NCI-H146 treated with DMSO at 0.1 percent for 48 hours (cell line): ENCODE measurements around the gene RAB37.

ENCODE experiments used
- DNase-seq: peaks from one replicate; lab custom pipeline; 2025; ENCODE audit not compliant: unreplicated experiment; lab: John Stamatoyannopoulos, UW

Gene RAB37, protein sequence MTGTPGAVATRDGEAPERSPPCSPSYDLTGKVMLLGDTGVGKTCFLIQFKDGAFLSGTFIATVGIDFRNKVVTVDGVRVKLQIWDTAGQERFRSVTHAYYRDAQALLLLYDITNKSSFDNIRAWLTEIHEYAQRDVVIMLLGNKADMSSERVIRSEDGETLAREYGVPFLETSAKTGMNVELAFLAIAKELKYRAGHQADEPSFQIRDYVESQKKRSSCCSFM

GRCh38 chr17:74736513-74737298 is at the start of gene RAB37:
TSS of gene RAB37 (plus strand) at chr17:74737256. CDS start at chr17:74737273, 17 bp downstream.
- no peak for DNase-seq

- no peak for DNase-seq
Measured at GRCh38 chr17:74687886-74688285, 49.2 kb upstream of the RAB37 start.

DNA sequence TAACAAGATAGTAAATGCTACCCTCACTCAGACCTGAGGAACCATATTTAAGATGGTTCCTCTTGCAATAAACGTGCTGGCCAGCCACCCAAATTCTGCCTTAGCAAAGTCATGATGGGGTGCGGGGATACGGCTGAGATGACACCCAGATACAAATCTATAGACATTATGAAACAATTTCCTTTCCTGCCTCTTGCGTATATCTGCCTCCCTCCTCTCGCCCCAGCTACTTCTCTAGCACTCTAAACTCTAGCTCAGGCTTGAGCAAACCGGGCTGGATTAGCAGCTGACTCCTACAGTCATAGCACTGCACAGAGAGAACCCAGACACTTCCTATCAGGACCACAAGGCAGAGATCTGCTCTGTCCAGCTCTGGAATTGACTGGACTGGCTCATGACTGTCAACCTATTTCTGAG is 46.6 kb upstream of the RAB37 start:
- DNase-seq: no peak

- no peak for DNase-seq
Measured at GRCh38 chr17:74691151-74691550, 45.9 kb upstream of the RAB37 start.

DNA sequence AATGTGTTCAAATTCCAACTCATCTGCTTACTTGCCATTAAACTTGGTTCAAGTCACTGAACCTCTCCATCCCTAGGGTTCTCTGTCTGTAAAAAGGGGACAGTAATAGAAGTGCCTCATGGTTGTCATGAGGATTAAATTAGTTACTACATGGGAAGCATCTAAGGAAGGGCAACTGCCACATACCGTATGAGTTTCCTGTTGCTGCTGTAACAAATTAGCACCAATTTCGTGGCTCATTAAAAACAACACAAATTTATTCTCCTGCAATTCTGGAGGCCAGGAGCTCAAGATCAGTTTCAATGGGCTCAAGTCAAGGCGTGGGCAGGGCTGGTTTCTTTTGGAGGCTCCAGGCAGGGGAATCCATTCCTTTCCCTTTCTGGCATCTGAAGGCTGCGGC is 43.0 kb upstream of the RAB37 start:
- no peak for DNase-seq

DNA sequence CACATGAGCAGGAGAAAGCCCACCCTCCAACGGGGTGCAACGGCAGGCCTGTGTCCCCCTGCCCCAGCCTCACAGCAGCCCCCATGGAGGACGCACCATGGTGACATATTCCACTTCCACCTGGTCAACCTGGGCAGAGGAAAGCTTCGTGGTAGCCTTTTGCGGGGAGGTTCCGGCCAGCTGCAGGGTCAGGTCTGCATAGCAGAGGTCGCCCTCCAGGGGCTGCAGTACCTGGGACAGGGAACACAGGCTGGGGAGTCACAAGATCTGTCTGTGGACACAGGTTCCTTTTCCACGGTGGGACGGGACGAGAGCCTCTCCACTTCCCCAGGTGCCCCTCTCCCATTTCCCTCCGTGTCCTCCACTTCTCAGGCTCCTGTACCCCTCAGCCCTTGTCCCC is 41.4 kb upstream of the RAB37 start:
- no peak for DNase-seq

DNA sequence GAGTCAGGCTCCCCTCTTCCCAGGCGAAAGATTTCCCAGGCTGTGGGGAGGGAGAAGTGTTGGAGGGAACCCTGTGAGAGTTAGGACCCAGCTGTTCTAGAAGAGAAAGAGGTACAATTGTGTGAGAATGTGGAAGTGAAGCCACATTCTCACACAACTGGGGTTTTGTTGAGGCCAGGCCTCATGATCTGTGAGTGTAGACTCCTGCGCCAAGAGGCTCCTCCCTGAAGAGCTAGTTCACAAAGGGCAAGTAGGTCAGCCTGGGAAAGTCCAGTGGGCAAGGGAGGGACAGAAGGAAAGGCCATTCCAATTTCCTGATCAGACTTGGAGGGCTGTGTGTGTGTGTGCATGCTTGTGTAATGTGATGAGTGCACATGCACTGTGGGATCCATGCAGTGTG is 39.5 kb upstream of the RAB37 start:
- no peak for DNase-seq

DNA sequence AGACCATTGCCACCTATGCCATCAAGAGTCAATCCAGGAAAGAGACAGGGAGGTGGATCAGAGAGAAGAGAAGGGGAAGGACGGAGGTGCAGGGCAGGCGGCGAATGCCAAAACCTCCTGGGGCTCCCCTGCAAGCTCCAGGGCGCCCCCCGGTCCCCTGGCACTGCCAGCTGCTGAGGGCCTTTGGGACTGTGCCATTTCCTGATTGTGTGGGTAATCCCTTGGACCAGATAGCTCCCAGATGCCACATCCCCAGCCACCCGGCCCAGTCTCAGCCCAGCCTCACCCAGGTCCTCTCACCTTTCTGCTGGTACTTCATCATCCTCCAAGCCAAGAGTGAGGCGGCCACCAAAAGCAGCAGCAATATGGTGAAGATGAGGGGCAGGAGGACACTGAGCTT is 39.0 kb upstream of the RAB37 start:
- DNase-seq: no peak

DNA sequence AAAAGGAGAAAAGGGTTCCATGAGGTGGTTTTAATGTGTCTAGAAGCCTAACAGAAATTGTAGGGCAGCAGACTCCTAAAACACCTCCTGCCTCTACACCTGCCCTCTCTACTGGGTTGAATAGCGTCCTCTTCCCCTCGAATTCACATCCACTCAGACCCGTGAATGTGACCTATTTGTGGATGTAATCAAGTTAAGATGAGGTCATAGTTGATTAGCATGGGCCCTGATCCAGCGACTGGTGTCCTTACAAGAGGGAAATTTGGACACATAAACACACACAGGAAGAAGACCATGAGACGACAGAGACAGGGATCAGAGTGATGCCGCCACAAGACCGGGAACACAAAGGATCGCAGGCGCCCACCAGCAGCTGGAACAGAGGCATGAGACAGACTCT is 37.8 kb upstream of the RAB37 start:
- DNase-seq: no peak

DNA sequence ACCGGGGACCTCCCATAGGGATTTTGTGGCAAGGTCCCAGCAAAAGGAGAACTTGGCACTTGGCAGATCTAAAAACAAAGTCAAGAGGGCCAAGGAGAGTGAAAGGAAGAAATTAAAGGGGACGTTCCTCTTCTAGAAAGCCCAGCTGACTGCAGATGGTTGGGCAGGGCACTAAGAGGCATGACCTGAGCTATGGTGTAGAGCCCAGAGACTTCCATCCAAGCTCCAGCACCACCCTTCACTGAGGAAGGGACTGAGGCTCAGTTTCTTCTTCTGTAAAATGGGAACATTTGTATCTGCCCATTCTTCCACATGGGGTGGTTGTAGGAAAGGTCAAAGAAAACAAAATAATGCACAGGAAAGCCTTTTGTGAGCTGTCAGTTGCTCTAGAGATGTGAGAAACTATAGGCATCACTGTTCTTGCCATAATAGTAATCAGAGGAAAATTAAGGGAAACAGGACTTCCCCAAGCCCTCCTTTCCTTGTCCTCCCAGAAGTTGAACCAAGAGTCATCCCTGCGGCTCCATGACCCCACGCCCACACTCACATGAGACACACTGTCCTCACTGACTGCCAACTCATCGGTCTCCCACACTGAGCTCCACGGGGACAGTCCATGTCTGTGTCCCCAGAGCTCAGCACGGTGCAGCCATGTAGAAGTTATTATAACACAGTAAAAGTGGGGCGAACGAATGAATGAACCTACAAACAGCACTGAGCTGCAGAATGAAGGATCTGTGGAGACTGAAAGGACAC is 34.8 kb upstream of the RAB37 start:
- no peak for DNase-seq

GRCh38 chr17:74703311-74703710 is 33.7 kb upstream of the RAB37 start:
- no peak for DNase-seq

DNA sequence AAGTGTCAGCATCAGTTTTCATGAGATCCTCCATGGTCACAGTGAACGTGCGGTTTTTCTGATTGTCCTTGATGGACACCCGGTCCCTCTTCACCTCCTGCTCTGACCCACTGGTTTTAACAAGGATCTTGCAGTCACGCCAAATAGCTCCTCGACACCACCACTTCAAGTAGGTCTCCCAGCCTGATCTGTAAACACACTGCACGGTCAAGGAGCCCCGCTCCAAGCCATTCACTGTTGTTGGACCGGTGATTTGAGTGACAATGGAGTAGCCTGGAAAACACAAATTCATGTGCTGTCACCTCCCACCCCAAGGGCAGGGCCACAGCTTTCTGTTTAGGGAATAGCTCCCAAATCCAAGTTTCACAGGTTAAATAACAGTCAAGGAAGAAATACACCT is 32.5 kb upstream of the RAB37 start:
- no peak for DNase-seq

DNA sequence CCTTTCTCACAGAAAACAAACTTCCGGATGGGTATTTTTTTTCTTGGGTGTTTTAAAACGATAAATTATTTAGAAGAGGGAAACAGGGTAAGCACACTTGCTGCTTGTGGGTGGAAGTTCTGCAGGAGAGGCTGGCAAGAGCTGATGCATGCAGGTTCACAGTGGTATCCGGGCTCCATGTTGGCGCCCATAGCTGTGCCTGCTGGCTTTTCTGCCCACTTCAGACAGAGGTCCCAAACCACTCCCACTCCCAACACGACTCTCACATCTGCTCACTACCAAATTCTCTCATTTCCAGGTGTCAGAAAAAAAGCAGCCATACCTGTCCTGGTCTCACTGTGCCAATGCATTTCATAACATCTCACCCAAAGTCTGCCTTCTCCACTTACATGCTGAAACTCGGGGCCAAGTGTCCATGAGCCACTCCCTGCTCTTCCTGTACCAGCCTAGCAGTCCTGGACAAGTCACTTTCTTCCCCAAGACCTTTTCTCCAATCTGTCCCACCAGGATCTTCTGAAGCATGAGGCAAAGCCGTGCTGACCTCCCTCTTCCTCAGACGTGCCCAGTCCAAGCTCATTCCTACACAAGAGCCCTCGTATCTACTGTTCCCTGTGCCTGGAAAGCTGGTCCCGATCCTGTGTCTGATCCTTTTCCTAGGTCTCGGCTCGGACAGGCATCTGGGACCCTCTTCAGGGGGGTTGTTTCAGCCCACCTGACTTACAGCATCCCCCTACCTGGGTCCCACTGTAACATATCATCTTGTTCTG is 25.8 kb upstream of the RAB37 start:
- no peak for DNase-seq

GRCh38 chr17:74712301-74712700 is 24.8 kb upstream of the RAB37 start:
- no peak for DNase-seq

DNA sequence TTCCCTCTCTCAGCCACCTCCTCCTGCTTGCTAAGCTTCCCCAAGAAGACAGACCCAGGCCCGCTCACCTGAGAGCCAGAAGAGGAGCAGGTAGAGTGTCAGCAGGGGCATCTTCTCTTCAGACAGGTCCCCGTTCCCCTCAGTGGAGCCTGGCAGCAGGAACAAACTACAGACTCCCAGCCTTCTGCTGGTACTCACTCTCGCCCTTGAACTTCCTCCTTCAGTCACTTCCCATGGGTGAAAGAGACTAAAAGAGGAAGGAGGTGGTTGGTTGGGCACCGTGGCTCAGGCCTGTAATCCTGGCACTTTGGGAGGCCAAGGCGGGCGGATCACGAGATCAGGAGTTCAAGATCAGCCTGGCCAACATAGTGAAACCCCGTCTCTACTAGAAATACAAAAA is 24.3 kb upstream of the RAB37 start, which contains the start of gene CD300LF:
Gene CD300LF, minus strand, starts transcription at position 168 of the 400 bp plus-strand sequence. Its CDS starts 57 bp downstream, at position 111.
- no peak for DNase-seq

DNA sequence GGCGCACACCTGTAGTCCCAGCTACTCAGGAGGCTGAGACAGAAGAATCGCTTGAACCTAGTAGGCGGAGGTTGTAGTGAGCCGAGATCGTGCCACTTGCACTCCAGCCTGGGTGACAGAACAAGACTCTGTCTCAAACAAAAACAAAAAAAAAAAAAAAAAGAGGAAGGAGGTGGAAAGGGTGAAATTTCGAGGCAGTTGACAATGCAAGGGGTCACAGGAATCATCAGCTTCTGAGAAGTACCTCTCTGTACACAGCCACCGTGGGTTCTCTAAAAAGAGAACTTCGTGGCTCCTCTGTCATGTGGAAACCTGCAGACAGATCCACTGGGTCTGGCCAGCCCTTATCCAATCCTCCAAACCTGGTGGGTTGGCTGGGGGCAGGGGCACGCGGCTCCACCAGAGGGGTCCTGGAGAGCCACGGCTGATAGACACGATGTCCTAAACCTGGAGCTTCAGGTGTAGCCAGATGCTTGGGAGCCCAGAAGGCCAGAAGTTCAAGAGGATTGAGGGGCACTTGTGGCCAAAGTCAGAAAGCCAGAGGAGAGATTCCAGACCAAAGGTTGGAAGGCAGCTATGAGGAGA is 23.8 kb upstream of the RAB37 start:
- DNase-seq: no peak

DNA sequence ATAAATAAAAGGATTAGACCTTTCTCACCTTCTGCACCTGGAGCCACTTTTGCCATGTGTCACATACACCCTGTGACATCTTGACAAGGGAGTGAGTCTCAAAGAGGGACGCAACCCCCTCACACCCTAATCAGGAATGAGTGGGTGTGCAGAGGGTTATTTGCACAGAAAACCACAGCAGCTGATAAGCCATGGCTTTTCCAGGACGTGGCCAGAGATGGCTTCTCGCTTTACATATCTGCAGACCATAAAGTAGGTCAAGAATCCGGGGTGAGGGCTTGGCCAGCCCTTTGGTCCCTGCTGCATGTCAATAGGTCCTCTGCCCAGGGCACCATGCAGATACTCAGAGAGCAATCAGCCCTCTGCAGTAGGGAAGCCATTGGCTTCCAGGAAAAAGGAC is 21.9 kb upstream of the RAB37 start:
- no peak for DNase-seq

DNA sequence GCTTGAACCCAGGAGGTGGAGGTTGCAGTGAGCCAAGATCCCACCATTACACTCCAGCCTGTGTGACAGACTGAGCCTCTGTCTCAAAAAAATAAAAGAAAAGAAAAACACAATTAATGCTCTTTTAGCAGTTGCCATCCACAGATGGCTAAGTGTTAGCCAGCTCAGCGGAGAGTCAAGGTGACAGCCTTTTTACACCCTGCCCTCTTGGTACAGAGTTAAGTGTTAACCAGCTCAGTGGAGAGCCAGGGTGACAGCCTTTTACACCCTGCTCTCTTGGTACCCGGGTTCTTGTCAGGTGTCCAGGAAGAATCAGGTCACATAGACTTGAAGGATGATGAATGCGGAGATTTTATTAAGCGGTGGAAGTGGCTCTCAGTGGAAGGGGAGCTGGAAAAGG is 16.6 kb upstream of the RAB37 start:
- DNase-seq: no peak

- no peak for DNase-seq
Measured at GRCh38 chr17:74722782-74723181, 14.3 kb upstream of the RAB37 start.

DNA sequence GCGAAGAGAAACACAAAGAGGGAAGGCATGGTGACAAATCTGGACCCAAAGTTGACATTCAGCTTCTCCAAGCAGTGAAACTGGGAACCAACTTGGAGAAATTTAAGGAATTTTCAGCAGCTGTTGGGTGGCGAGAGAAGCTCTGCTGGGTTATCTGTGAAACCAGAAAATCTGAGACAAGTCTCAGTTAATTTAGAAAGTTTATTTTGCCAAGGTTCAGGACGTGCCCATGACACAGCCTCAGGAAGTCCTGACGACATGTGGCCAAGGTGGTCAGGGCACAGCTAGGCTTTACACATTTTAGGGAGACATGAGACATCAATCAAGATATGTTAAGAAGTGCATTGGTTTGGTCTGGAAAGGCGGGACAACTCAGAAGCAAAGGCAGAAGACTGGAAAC is 13.2 kb upstream of the RAB37 start:
- no peak for DNase-seq

- DNase-seq: no peak
Measured at GRCh38 chr17:74725111-74725510, 11.9 kb upstream of the RAB37 start.
